ENCODE data around the gene GPC5.
"Not testable (repeated sequence)": the region's sequence is repeated elsewhere in the genome, so short reads cannot be mapped to it uniquely, and the experiment has no call there.

The GPC5 gene

DNA sequence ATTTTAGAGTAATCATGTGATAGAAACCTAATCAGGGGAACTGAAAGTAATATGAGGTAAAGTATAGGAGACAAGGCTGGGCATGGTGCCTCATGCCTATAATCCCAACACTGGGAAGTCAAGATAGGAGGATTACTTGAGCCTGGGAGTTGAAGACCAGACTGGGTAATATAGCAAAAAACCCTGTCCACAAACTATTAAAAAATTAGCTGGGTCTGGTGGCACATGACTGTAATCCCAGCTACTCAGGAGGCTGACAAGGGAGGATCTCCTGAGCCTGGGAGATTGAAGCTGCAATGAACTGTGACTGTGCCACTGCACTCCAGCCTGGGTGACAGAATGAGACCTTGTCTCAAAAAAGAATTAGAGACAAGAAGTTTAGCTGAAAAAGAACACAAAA, 469.9 kb downstream of the GPC5 start:
- DNase-seq (ENCODE audit: low read depth in 2 of 2) = no peak

DNA sequence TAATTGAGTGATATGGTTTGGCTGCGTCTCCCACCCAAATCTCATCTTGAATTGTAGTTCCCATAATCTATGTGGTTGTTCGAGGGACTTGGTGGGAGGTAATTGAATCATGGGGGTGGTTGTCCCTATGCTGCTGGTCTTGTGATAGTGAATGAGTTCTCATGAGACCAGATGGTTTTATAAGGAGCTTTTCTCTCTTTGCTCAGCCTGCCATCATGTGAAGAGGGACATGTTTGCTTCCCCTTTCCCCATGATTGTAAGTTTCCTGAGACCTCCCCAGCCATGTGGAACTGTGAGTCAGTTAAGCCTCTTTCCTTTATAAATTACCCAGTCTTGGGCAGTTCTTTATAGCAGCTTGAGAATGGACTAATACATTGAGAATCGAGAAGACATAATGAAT, 480.1 kb downstream of the GPC5 start:
- DNase-seq (ENCODE audit: low read depth in 2 of 2) = no peak

DNA sequence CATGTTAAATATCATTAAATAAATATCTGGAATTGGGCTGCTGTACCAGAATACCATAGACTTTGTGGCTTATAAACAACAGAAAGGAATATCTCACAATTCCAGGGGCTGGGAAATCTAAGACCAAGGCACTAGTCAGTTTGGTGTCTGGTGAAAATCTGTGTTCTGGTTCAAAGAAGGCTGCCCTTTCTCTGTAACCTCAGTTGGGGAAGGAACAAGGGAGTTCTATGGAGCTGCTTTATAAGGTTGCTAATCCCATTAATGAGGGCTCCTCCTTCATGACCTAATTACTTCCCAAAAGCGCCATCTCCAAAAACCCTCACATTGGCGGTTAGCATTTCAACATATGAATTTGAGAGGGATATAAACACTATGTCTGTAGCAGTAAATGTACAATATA, 480.9 kb downstream of the GPC5 start:
- DNase-seq (ENCODE audit: low read depth in 2 of 2) = no peak

DNA sequence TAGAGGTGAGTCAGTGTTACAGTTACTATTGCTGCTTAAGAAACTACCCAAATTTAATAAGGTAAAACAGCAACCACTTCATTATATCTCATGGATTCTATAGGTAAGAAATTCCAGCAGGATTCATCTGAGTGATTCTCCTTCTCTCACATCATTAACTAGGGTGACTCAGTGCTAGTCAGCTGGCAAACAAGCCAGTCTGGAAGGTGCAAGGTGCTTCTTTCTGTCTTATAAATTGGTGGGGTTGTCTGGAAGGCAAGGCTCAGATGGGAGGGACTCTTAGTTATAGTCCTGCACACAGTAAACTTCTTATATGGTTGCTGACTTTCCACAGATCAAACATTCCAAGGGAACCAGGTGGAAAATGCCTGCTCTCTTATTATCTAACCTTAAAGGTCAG, 484.5 kb downstream of the GPC5 start:
- no peak for DNase-seq (ENCODE audit: low read depth in 2 of 2)

DNA sequence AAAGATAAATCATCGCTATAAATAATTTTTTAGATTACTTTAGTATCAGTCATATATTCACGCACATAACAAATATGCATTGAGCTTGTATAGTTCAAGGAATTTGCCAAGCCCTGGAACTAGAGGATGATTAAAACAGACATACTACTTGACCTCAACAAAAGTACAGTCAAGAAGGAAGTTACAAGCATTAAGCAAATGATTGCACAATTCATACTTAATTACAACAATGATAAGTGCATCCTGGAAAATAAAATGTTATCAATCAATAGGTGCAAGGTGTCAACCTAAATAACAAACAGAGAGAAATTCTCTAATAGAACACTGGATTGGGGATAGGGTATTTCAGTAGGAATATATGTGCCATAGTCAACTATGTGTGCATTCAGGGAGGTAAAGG, 491.2 kb downstream of the GPC5 start:
- no peak for DNase-seq (ENCODE audit: low read depth in 2 of 2)

DNA sequence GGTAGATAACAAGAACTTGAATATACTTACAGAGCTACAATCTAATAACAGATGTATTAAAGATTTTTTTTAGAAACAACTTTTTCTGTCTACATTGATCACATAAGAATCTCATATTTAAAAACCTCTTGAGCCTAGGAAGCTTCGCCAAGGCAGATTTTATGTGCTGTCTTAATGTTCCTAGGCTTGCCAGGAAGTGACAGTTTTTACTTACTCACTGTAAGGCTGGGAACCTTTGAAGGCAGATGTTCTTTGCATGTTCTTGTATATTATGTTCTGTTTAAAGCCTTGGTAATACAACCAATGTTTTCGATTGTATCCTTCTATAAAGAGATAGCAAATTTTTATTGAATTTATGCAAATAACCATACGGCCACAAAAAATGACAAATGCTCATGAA, 492.7 kb downstream of the GPC5 start:
- DNase-seq (ENCODE audit: low read depth in 2 of 2) = no peak

DNA sequence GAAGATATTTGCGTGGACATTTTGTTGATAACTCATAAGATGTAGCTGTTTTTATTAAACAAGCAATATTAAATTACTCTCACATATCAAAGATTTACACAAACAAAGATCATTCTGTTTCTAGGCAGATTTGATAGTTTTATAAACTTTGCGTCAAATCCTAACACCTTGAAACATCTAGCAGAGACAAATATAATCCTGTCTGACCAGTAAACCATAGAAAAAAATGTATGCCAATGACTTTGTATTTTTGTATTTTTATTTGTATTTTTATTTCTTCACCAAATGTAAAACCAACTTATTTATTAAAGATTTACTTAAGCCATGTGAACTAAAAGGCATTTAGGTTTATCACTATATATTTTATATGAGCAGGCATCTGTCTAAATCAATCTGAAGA, 494.6 kb downstream of the GPC5 start:
- DNase-seq (ENCODE audit: low read depth in 2 of 2) = no peak

DNA sequence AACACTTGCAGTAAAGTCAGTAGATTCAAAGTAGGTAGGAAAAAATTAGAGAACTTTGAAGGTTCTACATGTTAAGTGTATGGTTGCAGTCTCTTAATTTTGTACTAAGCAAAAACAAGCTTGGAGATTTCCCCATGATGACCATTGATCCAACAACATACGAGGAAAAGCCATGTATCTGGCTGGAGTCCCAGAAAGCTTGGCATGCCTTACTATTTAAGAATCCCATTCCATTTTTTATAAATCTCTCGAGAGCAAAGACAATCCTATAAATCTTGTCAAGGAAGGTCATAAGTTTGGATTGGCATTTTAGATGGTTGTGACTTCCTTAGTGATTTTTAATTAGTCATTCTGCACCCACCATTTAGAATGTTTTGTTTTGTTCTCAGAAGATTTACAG, 495.9 kb downstream of the GPC5 start:
- no peak for DNase-seq (ENCODE audit: low read depth in 2 of 2)

DNA sequence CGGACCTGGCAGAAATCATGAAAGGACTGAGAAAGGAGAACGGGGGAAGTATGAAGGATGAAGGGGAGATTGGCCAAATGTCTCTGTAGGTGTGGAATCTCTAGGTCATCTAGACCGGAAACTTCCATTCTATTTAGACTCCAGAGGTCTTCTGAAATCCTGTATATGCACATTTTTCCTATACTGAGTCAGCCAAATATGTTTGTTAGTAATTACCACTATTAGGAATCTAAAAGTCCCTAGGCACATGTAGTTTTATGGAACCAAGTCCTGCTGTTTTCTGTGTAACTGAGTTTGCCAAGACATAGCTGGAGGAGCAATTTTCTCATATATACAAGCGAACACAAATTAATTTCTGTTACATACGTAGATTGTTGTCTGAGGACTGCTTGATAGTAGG, 498.1 kb downstream of the GPC5 start:
- DNase-seq (ENCODE audit: low read depth in 2 of 2) = no peak

DNA sequence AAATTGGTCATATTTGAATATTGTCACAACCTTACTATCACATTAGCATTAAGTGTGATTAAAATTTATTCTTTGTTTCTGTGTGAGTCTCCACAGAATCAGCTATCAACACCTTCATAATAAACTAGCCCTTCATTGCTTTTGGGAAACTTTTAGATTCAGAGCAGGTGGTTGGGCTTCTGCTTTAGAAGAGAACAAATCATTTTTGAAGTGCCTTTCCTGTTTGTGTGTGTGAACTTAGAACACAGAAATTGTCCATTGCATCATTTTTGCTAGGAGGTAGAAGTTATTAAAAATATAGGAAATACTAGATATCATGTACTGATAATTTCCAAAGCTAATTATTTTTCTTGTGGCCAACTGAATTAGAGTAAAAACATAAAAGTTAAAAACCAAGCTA, 500.6 kb downstream of the GPC5 start:
- DNase-seq (ENCODE audit: low read depth in 2 of 2) = not testable (repeated sequence)

DNA sequence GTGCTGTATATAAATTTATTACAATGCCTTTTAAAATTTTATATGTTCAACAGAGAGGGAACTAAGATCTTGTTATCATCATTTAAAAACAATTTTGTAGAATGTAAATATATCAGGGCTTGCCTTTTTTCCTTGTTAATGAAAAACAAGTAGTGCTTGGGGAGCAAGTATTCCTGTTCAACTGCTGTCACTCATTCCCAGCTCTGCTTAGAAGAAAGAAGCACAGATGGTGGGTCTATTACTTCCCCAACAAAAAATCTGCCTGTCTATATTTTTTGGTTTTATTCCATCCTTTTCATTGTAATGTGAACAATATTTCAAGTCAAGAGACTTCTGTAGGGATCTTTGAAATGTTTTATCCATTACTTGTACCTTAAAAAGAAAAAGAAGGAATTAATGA, 503.9 kb downstream of the GPC5 start:
- DNase-seq (ENCODE audit: low read depth in 2 of 2) = no peak

DNA sequence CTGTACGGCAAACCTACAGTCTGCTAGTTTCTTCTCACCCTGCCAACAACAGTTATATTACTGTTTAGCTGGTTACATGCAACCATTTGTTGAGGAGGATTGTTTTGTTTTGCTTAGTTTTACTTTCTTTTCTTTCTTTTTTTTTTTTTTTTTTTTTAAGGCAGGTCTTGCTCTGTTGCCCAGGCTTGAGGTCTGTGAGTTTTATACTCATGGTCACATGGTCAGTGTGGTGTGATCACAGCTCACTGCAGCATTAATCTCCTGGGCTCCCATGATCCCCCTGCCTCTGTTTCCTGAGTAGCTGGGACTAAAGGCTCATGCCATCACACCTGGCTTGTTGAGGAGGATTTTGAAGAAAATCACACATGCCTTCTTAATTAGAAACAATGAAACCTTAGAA, 505.6 kb downstream of the GPC5 start:
- no peak for DNase-seq (ENCODE audit: low read depth in 2 of 2)

DNA sequence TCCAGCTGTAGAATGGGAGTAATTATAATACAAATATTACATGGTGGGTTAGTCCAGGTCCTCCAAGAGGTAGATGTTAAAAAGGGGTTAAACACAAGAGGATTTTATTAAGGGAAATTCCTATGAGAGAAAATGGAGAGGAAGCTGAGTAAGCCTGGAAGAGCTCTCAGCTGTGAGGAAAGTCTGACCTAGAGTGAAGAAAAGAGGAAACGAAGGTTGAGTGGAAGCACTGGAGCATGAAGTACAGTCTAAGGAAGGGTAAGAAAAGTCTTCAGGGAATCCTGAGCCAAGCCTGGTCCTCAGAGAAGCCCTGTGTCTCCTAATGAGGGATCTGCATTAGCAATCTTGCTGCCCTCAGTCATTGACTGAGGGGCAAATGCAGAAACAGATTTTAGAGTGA, 506.2 kb downstream of the GPC5 start:
- DNase-seq (ENCODE audit: low read depth in 2 of 2) = no peak

DNA sequence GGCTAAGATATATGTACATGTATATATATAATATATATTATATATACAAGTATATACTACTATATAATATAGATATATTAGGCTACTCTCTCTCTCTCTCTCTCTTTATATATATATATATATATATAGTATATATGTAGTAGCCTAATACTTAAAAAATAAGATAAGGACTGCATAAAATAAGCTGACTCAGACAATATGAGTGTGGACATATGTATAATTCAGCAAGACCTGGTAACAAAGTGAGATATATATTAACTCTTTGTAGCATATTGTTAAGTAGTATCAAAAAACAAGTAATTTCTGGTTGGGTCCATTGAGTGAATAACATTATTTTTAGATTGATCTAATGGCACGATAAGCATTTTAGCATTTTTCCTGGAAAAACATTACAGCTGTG, 509.0 kb downstream of the GPC5 start:
- DNase-seq (ENCODE audit: low read depth in 2 of 2) = no peak

DNA sequence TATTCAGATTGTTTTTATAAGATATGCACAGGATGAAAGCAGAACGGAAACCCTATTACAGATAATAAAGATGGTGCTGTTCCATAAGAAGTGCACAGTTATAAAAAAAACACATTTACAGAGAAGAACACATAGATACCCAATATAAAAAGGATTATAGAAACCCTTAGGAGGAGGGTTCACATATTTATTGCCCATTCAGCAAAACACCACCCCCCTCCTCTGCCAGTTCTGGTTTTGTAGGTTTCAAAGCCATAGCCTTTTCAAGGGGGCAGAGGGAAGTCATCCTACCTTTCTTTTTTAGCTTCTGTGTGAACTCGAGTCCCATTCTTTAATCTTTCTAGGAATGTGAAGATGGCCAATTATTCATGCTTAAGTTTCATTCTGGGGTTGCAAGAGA, 511.2 kb downstream of the GPC5 start:
- DNase-seq (ENCODE audit: low read depth in 2 of 2) = no peak

DNA sequence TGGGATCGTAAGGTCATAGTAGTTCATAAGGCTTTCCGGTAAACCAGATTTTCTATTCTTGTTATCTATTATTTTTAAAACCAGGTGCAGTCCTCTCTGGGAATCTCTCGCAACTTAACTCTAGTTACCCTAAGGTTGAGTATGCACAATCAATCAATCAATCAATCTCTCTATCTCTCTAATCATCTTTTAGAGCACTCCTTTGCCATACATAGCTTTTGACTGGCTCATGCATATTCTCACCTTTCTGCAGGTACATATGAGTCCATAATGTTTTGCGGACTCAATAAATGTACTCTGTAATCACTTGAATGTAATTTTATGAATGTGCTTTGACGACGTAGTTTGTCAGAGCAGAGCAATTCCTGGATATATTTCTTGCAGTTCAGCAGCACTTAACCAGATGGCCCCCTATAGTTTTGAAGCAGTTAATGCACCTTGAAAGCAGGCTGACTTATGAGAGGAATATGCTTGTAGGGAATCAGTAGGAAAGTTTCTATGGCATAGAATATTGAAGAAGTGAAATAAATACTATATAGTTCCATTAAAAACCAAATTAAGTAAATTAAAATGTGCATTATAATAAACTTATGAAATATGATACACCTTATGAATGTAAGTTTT, 524.7 kb downstream of the GPC5 start:
- DNase-seq (ENCODE audit: low read depth in 2 of 2) = no peak

DNA sequence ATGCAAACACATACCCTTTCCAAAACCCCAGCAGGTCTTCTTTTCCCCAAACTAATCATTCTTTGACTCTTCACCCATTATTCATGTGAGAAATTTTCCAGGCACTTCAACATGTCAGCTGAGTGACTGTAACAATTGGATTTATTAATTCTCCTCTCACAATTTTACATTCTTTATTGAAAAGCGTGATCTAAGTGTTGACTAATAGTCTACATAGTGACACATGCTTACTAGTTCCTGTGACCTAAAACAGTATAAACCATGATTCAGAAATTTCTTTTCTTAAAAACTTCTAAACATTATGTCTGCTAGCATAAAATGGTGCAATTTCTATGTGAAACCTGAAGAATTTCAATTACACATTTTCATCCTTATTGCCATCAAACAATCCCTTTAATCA, 532.3 kb downstream of the GPC5 start:
- DNase-seq (ENCODE audit: low read depth in 2 of 2) = no peak

DNA sequence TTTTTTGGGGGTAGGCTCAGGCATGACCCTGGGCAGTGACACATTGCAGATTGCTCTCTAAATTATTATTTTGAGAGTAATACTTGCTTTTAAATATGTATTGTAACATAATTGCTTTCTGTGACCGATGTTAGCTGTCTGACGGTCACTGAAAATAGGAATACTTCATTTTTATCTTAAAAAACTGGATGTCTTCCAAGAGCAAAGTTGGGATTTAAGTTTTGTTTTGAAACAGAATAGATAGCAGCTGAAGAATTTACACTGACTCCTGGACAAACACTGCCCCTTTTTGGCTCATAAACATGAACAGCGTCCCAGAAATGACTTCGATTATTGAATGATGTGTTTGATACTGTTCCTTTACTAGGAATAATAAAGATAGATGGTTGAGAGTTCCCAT, 535.9 kb downstream of the GPC5 start:
- DNase-seq (ENCODE audit: low read depth in 2 of 2) = no peak

DNA sequence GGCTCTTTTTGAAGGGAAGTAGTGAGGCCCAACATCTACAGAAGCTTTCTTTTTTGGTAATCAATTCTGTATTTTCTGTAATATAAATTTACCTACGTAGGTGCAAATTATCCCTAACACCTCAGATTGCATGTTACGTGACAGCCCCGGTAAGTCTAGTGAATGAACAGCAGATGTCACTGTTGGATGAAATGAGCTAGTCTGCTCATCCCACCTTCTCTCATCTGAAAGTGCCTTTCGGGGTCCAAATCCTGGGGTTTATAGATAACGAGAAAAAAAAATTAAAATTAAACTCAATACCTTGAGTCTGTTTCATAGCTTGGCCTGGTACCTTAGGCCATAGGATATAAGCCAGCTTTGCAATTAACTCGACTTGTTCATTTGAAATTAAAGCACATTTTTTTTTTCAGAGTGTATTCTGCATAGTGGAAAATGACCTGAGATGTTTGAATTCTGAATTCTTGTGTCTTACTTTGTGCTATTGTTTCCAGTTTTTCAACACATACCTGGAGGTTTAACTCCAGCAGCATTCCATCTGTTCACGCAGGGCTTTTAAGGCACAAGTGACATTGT, 548.2 kb downstream of the GPC5 start:
- DNase-seq (ENCODE audit: low read depth in 2 of 2) = no peak

DNA sequence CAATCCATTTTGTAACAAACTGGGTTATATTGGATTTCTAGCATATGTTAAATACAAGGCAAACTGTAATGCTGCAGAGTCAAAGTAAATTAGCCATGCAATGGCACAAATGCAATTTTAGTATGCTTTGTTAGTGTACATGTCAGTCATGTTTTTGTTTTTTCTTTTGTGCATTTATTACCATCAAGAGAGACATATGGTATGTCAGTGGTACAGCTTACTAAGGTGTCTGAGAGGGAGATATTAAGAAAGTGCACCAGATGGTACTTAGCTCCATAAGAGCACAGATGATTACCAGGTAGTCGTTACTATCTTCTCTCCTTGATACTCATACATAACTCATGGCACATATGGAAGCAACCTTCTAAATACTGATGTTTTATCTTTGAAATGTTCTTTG, 550.3 kb downstream of the GPC5 start:
- DNase-seq (ENCODE audit: low read depth in 2 of 2) = no peak

DNA sequence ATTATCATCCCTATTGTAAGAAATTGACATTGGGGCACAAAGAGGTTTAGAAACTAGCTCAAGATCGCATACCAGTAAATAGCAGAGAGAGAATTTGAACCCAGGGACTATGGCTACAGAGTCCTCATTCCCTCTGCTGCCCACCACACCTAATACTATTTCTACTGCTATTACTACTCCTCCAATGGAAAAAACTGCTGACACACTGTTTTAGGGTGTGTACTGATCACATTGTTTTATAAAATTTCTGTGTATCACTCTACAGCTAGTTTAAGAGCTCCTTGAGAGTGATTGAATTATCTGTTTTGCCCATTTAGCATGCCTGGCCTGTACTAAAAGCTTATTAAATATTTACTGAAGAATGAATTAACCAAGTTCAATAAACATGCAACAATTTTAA, 552.4 kb downstream of the GPC5 start:
- no peak for DNase-seq (ENCODE audit: low read depth in 2 of 2)

DNA sequence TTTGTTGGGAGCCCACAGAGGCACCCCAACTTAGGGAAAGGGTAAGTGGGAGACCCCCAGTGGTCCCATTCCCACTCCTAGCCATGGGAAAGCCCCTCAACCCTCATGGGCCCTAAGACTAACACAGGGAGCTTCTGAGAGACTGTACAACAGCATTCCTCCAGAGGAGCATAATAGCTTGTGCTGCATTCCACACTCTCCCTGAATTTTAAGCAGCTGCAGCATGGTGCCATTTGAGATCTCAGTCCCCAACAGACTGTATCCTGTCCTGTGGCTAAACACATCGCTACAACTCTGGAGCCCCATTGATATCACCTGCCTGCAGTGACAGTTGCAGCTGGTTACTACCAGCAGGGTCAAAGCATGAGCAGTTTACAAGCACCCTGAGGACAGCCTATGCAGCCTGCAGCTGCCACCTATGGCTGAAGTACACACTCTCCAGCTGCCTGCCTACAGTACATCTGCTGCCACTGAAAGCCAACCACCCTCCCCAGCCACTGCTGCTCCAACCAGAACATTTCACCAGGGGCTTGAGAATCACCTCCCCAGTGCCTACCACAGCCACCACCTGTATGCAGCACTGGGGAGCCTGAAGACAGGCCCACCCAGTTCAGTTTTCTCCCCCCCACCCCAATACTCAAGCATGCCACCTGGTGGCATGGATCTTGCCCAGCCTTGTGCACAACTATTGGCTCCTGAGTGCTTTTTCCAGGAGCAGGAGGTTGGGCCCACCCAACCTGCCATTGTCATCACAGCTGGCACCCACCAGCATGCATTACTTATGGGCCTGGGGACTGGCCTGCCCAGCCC, 557.3 kb downstream of the GPC5 start:
- DNase-seq (ENCODE audit: low read depth in 2 of 2) = no peak

DNA sequence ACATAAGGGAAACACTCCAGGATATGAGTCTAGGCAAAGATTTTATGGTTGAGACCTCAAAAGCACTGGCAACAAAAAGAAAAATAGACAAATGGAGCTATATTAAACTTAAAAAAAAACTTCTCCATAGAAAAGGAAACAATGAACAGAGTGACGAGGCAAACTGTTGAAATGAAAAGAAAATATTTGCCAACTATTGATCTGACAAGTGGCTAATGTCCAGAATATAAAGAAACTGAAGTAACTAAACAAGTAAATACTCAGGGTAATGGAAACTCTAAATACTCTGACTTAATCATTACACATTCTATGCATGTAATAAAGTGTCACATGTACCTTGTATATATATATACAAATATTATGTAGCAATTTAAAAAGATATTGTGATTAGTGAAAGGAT, 562.5 kb downstream of the GPC5 start:
- no peak for DNase-seq (ENCODE audit: low read depth in 2 of 2)

DNA sequence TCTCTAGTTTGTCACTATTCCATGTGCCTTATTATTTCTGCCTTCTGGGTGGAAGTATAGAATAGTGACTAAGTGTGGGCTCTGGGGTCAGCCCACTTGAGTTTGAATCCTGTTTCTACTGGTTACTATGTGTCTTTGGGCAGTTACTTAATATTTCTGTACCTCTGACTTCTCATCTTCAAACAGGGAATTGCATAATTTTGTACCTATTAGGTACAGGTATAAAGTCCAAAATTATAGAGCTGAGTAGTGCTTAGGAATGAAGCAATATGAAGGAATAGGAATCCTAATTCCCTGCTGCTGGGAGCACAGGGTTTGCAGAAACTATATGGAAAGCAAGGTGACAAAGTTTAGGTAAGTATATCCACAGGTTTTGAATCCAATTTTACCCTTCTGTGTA, 564.5 kb downstream of the GPC5 start:
- DNase-seq (ENCODE audit: low read depth in 2 of 2) = no peak
